ENCODE data around the gene MTMR12. TPM values are rescaled to one million over a fixed set of nuclear protein-coding genes. Genes with fewer than 3 reads are reported as not detected.
A peak's percentile ranks its signal among the peaks of the same experiment; 100 is the strongest.
"Not testable (repeated sequence)": the region's sequence is repeated elsewhere in the genome, so short reads cannot be mapped to it uniquely, and the experiment has no call there.

Gene MTMR12
- total RNA-seq, 2 donors from 2014 or later, result 19.6 to 24.9 TPM

DNA sequence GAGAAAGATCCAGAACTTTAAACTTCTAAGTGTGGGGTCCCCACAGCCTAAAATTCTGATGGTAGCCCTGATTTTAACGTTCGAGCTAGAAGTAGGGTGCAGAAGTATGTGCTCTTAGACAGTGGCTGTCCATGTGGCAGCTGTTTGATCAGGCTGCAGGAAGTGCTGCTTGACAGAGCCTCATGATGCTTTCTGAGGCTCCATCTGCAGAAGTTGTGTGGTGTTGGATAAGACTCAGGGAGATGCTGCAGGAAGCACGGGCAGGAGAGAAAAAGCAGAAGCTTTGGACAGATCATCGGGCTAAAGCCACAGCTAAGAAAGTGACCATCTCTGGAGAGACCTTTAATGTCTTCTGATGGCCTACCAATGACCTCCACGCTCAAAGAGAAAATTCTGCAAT, 8.1 kb downstream of the MTMR12 start:
- intact Hi-C loops (cut with DNase I), result no loop called here
- ATAC-seq (no peak), DNase-seq (no peak)

GRCh38 chr5:32303755-32304120, 9.0 kb downstream of the MTMR12 start:
- intact Hi-C loops (cut with DNase I), result no loop called here
- ATAC-seq (no peak), DNase-seq (no peak)

DNA sequence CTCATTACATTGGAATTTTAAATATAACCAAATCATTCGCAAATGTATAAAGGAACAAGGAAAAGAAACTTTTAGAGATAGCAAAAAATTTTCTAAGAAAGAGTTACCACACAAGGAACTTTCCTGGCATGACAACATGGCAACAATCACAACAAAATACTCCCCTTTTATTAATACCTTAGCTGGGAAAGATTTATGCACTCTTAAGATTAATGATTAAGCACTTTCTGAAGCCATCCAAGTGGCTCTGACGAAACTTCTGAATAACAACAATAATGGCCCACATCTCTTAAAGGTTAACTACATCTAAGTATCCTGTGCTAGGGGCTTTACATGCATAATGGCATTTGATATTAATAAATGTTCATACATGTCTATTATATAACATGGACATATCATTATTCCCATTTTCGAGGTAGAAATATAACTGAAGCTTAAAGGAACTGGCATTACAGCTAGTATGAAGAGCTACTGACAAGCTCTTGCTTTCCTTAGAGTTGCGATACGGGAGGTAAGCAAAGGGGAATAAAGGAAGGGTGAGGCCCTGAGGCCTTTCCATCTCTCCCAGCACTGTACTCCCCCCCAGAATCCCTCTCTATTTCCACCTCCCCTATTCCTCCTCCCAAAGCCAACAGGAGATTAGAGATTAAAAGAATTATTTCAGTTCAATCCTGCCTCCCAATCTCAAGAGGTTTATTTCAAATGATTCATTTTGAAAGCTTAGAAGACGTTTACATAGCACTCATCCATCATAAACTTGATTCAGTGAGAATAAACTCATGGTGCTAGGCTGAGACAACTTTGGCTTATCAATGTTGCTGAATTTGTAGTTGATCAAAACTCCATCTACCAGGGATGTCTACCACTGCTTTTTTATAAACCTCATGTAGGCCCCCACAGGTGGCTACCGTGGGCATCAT, 9.6 kb downstream of the MTMR12 start:
- ATAC-seq (peak in 1 of 2 donors; percentile 48), DNase-seq (no peak)
- intact Hi-C loops (cut with DNase I), result no loop called here

- intact Hi-C loops (cut with DNase I), result no loop called here
- ATAC-seq, result no peak
- no peak for DNase-seq
These were observed 10.8 kb downstream of the MTMR12 start for GRCh38 chr5:32301891-32302290.

GRCh38 chr5:32299059-32299677, 13.6 kb downstream of the MTMR12 start:
- intact Hi-C loops (cut with DNase I), result no loop called here
- ATAC-seq (no peak), DNase-seq (no peak)

- intact Hi-C loops (cut with DNase I), result no loop called here
- ATAC-seq (peak in 1 of 2 donors; percentile 7), DNase-seq (no peak)
These were observed 14.7 kb downstream of the MTMR12 start for GRCh38 chr5:32298059-32298415.

- peak in 1 of 2 donors; percentile 50 for ATAC-seq
- DNase-seq, result no peak
- intact Hi-C loops (cut with DNase I), result no loop called here
These were observed 15.3 kb downstream of the MTMR12 start for GRCh38 chr5:32297181-32298058.

DNA sequence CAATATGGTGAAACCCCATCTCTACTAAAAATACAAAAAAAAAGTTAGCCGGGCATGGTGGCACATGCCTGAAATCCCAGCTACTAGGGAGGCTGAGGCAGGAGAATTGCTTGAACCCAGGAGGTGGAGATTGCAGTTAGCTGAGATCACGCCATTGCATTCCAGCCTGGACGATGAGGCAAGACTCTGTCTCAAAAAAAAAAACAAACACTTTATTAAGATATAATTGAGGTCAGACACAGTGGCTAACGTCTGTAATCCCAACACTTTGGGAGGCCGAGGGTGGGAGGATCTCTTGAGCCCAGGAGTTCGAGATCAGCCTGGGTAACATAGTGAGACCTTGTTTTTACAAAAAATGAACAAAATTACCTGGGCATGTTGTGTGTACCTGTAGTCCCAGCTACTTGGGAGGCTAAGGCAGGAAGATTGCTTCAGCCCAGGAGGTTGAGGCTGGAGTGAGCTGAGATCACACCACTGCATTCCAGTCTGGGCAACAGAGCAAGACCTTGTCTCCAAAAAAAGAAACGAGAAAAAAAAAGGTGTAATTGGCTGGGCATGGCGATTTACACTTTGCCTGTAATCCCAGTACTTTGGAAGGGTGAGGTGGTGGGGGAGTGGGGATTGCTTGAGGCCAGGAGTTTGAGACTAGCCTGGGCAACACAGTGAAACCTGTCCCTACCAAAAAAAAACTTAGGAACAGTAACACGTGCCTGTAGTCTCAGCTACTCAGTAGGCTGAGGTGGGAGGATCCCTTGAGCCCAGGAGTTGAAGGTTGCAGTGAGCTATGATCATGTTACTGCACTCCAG, 16.6 kb downstream of the MTMR12 start:
- ATAC-seq, result peak in 1 of 2 donors; percentile 14
- intact Hi-C loops (cut with DNase I); DNase-seq: not testable (repeated sequence)

DNA sequence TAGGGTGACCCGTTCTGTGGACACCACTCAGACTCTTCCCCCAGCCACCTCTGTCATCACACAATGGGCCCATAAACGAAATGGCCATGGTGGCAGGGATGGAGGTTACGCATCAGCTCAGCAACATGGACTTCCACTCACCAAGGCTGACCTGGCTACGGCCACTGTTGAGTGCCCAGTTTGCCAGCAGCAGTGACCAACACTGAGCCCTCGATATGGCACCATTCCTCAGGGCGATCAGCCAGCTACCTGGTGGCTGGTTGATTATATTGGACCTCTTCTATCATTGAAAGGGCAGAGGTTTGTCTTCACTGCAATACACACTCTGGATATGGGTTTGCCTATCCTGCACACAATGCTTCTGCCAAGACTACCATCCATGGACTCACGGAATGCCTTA, 21.1 kb downstream of the MTMR12 start:
- intact Hi-C loops (cut with DNase I), result no loop called here
- no peak for ATAC-seq
- no peak for DNase-seq

GRCh38 chr5:32290922-32291321, 21.8 kb downstream of the MTMR12 start:
- intact Hi-C loops (cut with DNase I), result no loop called here
- no peak for ATAC-seq
- no peak for DNase-seq

DNA sequence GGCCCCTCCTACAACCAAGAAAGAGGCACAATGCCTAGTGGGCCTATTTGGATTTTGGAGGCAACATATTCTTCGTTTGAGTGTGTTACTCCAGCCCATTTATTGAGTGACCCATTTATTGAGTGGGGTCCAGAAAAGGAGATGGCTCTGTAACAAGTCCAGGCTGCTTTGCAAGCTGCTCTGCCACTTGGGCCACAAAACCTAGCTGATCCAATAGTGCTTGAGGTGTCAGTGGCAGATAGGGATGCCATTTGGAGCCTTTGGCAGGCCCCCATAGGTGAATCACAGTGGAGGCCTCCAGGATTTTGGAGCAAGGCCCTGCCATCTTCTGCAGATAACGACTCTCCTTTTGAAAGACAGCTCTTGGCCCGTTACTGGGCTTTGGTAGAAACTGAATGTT, 22.2 kb downstream of the MTMR12 start:
- intact Hi-C loops (cut with DNase I); ATAC-seq; DNase-seq: not testable (repeated sequence)

- DNase-seq; ATAC-seq; intact Hi-C loops (cut with DNase I): not testable (repeated sequence)
These were observed 22.8 kb downstream of the MTMR12 start for GRCh38 chr5:32289986-32290385.

- ATAC-seq; DNase-seq; intact Hi-C loops (cut with DNase I): not testable (repeated sequence)
These were observed 24.6 kb downstream of the MTMR12 start for GRCh38 chr5:32288135-32288534.

GRCh38 chr5:32287525-32287924, 25.2 kb downstream of the MTMR12 start:
- DNase-seq; intact Hi-C loops (cut with DNase I); ATAC-seq: not testable (repeated sequence)

- DNase-seq, result no peak
- intact Hi-C loops (cut with DNase I), result no loop called here
- no peak for ATAC-seq
These were observed 27.1 kb downstream of the MTMR12 start for GRCh38 chr5:32285510-32286138.

DNA sequence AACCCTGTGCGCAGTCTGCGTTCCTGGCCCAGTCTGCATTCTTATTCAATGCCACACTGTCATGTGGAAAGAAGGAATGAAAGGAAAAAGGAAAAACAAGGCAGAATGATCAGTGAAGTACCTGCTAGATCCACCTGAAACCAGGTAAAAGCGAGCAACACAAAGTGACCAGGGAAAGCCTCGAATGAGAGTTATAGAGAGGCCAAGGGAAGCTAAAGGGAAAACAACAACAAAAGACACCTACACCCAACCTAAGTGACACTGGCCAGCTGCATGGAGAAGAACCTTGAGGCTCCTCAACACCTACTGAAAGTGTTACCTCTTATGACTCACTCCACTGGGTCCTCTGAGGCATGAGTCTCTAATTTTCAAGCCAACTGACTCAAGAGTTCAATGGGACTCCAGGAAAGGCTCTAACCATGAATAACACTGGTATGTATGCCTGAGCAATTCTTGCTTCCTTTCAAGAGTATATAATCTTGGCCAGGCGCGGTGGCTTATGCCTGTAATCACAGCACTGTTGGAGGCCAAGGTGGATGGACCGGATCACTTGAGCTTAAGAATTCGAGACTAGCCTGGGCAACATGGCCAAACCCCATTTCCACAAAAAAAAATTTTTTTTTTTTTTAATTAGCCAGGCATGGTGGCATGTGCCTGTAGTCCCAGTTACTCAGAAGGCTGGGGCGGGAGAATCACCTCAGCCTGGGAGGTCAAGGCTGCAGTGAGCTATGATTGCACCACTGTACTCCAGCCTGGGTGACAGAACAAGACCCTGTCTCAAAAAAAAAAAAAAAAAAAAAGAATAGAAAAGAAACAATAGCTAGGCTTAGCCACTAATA, 29.0 kb downstream of the MTMR12 start:
- no peak for DNase-seq
- peak in 1 of 2 donors; percentile 49 for ATAC-seq
- intact Hi-C loops (cut with DNase I), result no loop called here

DNA sequence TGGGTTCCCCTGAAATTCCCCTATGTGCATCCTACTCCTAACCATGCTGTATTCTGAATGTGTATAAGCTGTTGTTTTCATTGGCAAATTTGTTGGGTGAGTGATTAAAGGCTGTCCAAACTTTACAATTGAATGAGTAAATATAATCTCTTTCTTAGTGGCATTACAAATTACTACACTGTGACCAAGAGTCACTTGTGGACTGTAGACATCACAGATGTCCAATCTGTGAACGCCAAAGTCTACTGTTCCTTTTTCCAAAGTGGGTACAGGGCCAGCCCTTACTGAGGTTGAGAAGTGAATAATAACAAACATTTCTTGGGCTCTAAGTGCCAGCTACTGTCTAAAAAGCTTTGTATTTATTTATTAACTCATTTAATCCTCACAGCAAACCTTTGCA, 29.7 kb downstream of the MTMR12 start:
- intact Hi-C loops (cut with DNase I), result no loop called here
- ATAC-seq (no peak), DNase-seq (no peak)

- intact Hi-C loops (cut with DNase I), result no loop called here
- DNase-seq, result no peak
- no peak for ATAC-seq
These were observed 30.1 kb downstream of the MTMR12 start for GRCh38 chr5:32282633-32283032.
